AG10803 (cell line): ENCODE results near the gene RINT1.
A peak's percentile ranks its signal among the peaks of the same experiment; 100 is the strongest.

Experiments used
- DNase-seq: peaks from one replicate; pipeline ENCODE4 v3.0.0; 2010; ENCODE audit warnings: low read depth
- H3K4me3 ChIP-seq: 2 replicates; pipeline ENCODE4 v1.5.1; 2011; ENCODE audit warnings: mild to moderate bottlenecking, low read length, control low read depth
- TF ChIP-seq, protein P1 (sequence below): conservative IDR thresholded peaks from 2 replicates; pipeline ENCODE4 v1.5.1; 2011; ENCODE audit warnings: mild to moderate bottlenecking, low read length, control low read depth, inconsistent platforms

The RINT1 gene

GRCh38 chr7:105580022-105580740 is 48.2 kb downstream of the RINT1 start:
- no peak overlapping the region for H3K4me3 ChIP-seq
- no peak for DNase-seq
- TF ChIP-seq, protein P1, sequence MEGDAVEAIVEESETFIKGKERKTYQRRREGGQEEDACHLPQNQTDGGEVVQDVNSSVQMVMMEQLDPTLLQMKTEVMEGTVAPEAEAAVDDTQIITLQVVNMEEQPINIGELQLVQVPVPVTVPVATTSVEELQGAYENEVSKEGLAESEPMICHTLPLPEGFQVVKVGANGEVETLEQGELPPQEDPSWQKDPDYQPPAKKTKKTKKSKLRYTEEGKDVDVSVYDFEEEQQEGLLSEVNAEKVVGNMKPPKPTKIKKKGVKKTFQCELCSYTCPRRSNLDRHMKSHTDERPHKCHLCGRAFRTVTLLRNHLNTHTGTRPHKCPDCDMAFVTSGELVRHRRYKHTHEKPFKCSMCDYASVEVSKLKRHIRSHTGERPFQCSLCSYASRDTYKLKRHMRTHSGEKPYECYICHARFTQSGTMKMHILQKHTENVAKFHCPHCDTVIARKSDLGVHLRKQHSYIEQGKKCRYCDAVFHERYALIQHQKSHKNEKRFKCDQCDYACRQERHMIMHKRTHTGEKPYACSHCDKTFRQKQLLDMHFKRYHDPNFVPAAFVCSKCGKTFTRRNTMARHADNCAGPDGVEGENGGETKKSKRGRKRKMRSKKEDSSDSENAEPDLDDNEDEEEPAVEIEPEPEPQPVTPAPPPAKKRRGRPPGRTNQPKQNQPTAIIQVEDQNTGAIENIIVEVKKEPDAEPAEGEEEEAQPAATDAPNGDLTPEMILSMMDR, result no peak

DNA sequence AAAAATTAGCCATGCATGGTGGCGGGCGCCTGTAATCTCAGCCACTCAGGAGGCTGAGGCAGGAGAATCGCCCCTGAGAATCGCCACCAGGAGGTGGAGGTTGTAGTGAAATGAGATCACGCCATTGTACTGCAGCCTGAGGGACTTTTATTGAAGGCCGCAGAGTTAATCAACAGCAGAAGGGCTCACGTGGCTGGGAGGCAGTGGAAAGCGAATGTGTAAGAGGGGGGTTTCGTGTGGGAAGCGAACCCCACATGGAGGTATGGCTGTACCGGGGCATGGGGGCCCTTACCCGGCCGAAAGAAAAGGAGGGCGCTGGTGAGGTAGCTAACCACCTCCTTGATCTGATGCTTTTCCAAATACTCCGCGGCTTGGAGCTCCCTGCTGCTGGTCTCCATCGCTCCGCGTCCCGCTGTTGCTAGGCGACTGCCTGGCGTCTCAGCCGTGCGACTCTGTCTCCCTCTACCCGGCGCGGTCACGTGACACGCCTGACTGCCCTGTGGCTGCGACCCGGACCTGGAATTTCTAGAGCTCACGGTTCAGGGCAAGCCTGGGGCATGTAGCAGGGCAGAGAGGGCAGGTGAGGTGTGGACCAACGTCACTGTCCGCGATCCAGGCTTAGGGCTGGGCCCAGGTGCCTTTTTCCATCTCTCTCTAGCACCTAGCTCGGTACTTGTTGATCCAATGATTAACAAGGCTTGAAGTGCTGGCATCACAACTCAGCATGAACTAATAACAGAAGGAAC is 49.2 kb downstream of the RINT1 start, which contains the start of gene EFCAB10:
EFCAB10 (minus strand) TSS at position 428 of the 746 bp plus-strand sequence; CDS start at position 398, 30 bp downstream.
- DNase-seq, result peak; percentile 38
- H3K4me3 ChIP-seq, result peak within 1 kb of the TSS; percentile 57
- TF ChIP-seq, protein P1, result no peak

GRCh38 chr7:105583061-105583460 is 51.1 kb downstream of the RINT1 start:
- no peak for DNase-seq
- TF ChIP-seq, protein P1, result no peak
- H3K4me3 ChIP-seq, result no peak overlapping the region

GRCh38 chr7:105584165-105584564 is 52.2 kb downstream of the RINT1 start:
- no peak overlapping the region for H3K4me3 ChIP-seq
- DNase-seq, result no peak
- TF ChIP-seq, protein P1, result no peak

DNA sequence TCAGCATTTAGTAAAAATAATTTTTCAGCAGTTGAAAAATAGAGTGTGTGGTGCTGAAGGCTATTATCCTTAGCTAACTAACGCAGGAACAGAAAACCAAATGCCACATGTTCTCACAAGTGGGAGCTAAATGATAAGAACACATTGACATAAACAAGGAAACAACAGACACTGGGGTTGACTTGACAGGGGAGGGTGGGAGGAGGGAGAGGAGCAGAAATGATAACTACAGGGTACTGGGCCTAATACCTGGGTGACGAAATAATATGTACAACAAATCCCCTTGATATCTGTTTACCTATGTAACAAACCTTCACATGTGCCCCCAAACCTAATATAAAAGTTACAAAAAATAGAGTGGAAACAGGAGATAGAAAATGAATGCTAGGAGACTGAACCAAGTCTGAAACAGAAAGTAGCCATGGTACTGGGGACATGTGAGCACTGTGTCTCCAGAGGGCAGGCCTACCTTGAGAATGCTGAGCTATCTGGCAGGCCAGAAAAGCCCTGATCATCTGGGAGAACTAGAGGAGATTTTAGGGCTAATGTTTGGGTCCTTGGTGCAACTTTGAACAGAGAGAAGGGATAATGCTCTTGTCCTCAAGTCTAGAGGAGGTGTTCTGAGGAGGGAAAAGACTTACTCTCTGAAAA is 54.0 kb downstream of the RINT1 start:
- TF ChIP-seq, protein P1, result no peak
- no peak overlapping the region for H3K4me3 ChIP-seq
- no peak for DNase-seq

DNA sequence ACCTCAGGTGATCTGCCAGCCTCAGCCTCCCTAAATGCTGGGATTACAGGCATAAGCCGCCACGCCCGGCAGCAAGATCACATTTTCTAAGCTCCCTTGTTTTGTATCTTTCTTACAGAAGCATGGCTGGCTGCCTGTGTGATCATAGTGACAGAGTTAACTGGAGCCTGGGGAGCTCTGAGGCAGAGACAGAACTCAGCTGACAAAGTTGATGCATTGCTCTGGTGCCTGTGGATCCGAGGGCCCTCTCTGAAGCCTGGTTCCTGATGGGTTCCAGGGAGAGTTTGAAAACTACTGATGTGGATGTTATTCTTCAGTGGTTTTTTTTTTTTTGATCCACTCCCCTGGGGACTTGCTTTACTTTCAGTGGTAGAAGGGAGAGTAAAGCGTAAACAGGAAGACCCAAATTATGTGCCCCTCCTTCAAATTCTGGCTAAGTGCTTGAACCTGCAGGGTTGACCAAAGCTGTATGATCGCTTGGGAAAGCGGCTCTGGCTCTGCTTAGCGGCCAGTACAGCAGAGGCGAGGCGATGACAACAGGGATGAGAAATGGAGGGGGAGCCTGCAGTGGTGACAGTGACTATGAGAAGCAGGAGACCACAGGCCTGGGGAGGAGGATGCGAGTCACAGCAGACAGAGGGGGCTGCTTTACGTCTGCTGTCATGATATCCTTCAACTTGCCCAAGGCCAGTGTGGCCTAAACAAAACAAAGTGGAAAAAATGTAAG is 56.1 kb downstream of the RINT1 start:
- TF ChIP-seq, protein P1, result no peak
- peak; percentile 19 for DNase-seq
- H3K4me3 ChIP-seq, result no peak overlapping the region
